HepG2 (cell line): ENCODE data around the gene SYNM. TPM values are rescaled to one million over a fixed set of nuclear protein-coding genes. Genes with fewer than 3 reads are reported as not detected.

ENCODE experiments used
- BRD4 ChIP-seq: sonication (generic); formaldehyde crosslinking; IDR thresholded peaks from 2 replicates; pipeline ENCODE4 v1.4.0; 2020; ENCODE audit warnings: missing genetic modification reagents
- CCDC6 ChIP-seq: sonication (generic); formaldehyde crosslinking; IDR thresholded peaks from 2 replicates; pipeline ENCODE4 v1.8.1; 2022; ENCODE audit warnings: mild to moderate bottlenecking, missing genetic modification reagents, moderate library complexity
- HDAC1 ChIP-seq: sonication (generic); formaldehyde crosslinking; IDR thresholded peaks from 2 replicates; pipeline ENCODE4 v1.5.1; 2020; ENCODE audit warnings: mild to moderate bottlenecking, missing genetic modification reagents
- KLF16 ChIP-seq, 2 experiments: sonication (generic) in 1 of 2; formaldehyde crosslinking in 1 of 2; IDR thresholded peaks; 2 replicates each; pipeline versions ENCODE4 v1.6.1 to v1.8.0; 2016 to 2023; ENCODE audit warnings: missing genetic modification reagents in 2 of 2, missing compliant biosample characterization in 1 of 2
- MTF1 ChIP-seq: sonication (generic); formaldehyde crosslinking; IDR thresholded peaks from 2 replicates; pipeline ENCODE4 v1.5.0; 2020; ENCODE audit warnings: missing genetic modification reagents
- NFE2 ChIP-seq: sonication (generic); formaldehyde crosslinking; IDR thresholded peaks from 2 replicates; pipeline ENCODE4 v1.4.0; 2020; ENCODE audit warnings: missing genetic modification reagents
- NR2C2 ChIP-seq: sonication (generic); formaldehyde crosslinking; IDR thresholded peaks from 2 replicates; pipeline ENCODE4 v1.4.0; 2020; ENCODE audit warnings: missing genetic modification reagents, mild to moderate bottlenecking, moderate library complexity, borderline replicate concordance
- NR2F6 ChIP-seq, 2 experiments: IDR thresholded peaks; 2 replicates each; pipeline ENCODE4 v1.6.1; 2016; ENCODE audit warnings: antibody characterized with exemption in 1 of 2, mild to moderate bottlenecking in 1 of 2
- PHF5A ChIP-seq: IDR thresholded peaks from one replicate; pipeline ENCODE4 v1.6.1; 2018; ENCODE audit warnings: low read depth, missing genetic modification reagents; ENCODE audit not compliant: unreplicated experiment
- RBM39 ChIP-seq: fragments of 200-400 bp; formaldehyde crosslinking; IDR thresholded peaks from one replicate; pipeline ENCODE4 v1.6.1; 2018; ENCODE audit warnings: antibody characterized with exemption, mild to moderate bottlenecking, low read depth, low read length; ENCODE audit not compliant: poor library complexity, severe bottlenecking
- REPIN1 ChIP-seq: sonication (generic); formaldehyde crosslinking; IDR thresholded peaks from 2 replicates; pipeline ENCODE4 v1.8.0; 2022; ENCODE audit warnings: missing genetic modification reagents, low read depth, mild to moderate bottlenecking, borderline replicate concordance
- SIN3B ChIP-seq: fragments of 150-350 bp; IDR thresholded peaks from 2 replicates; pipeline ENCODE4 v1.6.1; 2014; ENCODE audit warnings: low read length
- TBL1XR1 ChIP-seq: fragments of 150-350 bp; IDR thresholded peaks from 2 replicates; pipeline ENCODE4 v1.6.1; 2014; ENCODE audit warnings: borderline replicate concordance, low read length; ENCODE audit not compliant: partially characterized antibody
- TGIF2 ChIP-seq: IDR thresholded peaks from 2 replicates; pipeline ENCODE4 v1.6.1; 2016; ENCODE audit warnings: control low read depth, missing compliant biosample characterization
- ZFP36L1 ChIP-seq: sonication (generic); formaldehyde crosslinking; IDR thresholded peaks from 2 replicates; pipeline ENCODE4 v1.8.0; 2022; ENCODE audit warnings: mild to moderate bottlenecking, missing genetic modification reagents, moderate library complexity
- ZFP90 ChIP-seq: sonication (generic); formaldehyde crosslinking; IDR thresholded peaks from 2 replicates; pipeline ENCODE4 v1.8.0; 2022; ENCODE audit warnings: missing genetic modification reagents, mild to moderate bottlenecking, inconsistent platforms, borderline replicate concordance
- ZMYM3 ChIP-seq: sonication (generic); formaldehyde crosslinking; IDR thresholded peaks from 2 replicates; pipeline ENCODE4 v1.5.1; 2020; ENCODE audit warnings: mild to moderate bottlenecking, missing genetic modification reagents
- ZNF17 ChIP-seq: sonication (generic); formaldehyde crosslinking; IDR thresholded peaks from 2 replicates; pipeline ENCODE4 v1.5.0; 2020; ENCODE audit warnings: mild to moderate bottlenecking, missing genetic modification reagents
- ZNF24 ChIP-seq: fragments of 450-650 bp; IDR thresholded peaks from 2 replicates; pipeline ENCODE4 v1.6.1; 2017; ENCODE audit warnings: antibody characterized with exemption, mild to moderate bottlenecking
- ZNF292 ChIP-seq: sonication (generic); formaldehyde crosslinking; IDR thresholded peaks from 2 replicates; pipeline ENCODE4 v1.8.1; 2022; ENCODE audit warnings: mild to moderate bottlenecking, low read depth, missing genetic modification reagents, borderline replicate concordance
- ZNF296 ChIP-seq: sonication (generic); formaldehyde crosslinking; conservative IDR thresholded peaks from 2 replicates; pipeline ENCODE4 v1.5.0; 2020; ENCODE audit warnings: mild to moderate bottlenecking, missing genetic modification reagents
- ZNF337 ChIP-seq: sonication (generic); formaldehyde crosslinking; IDR thresholded peaks from 2 replicates; pipeline ENCODE4 v1.5.1; 2020; ENCODE audit warnings: missing genetic modification reagents, low read depth, mild to moderate bottlenecking, borderline replicate concordance
- ZNF670 ChIP-seq: sonication (generic); formaldehyde crosslinking; IDR thresholded peaks from 2 replicates; pipeline ENCODE4 v1.8.0; 2022; ENCODE audit warnings: mild to moderate bottlenecking, missing genetic modification reagents, borderline replicate concordance
- ZSCAN21 ChIP-seq: sonication (generic); formaldehyde crosslinking; IDR thresholded peaks from 2 replicates; pipeline ENCODE4 v1.8.0; 2022; ENCODE audit warnings: mild to moderate bottlenecking, missing genetic modification reagents, moderate library complexity, borderline replicate concordance
- polyA plus RNA-seq, 8 experiments: library from polyadenylated mRNA; depleted of rRNA in 3 of 8; stranded (reverse) in 7 of 8; unstranded in 1 of 8; fragments of >200 nt; fragmentation: Illumina TruSeq in 4 of 8; extraction: Trizol in 4 of 8; gene quantifications; 2 replicates each; pipeline versions ENCODE4 v1.2.1 to v1.2.3, GENCODE V29; 2011 to 2016; ENCODE audit warnings: low read depth in 4 of 8, missing spikeins in 1 of 8, mixed read lengths in 1 of 8; ENCODE audit not compliant: insufficient read depth in 1 of 8
- total RNA-seq, 5 experiments: library from RNA; depleted of rRNA; stranded (reverse); fragments of >200 nt; fragmentation: Illumina TruSeq; extraction: Trizol; gene quantifications; 2 replicates each; pipeline ENCODE4 v1.2.3, GENCODE V29; 2016; ENCODE audit warnings: low read depth in 1 of 5
- TF ChIP-seq, protein P1 (sequence below): sonication (generic); formaldehyde crosslinking; IDR thresholded peaks from 2 replicates; pipeline ENCODE4 v1.5.1; 2020; ENCODE audit warnings: missing genetic modification reagents, mild to moderate bottlenecking, borderline replicate concordance
- TF ChIP-seq, protein P2 (sequence below): sonication (generic); formaldehyde crosslinking; IDR thresholded peaks from 2 replicates; pipeline ENCODE4 v1.5.0; 2020; ENCODE audit warnings: missing genetic modification reagents
- TF ChIP-seq, protein P3 (sequence below): sonication (generic); formaldehyde crosslinking; IDR thresholded peaks from 2 replicates; pipeline ENCODE4 v1.8.0; 2022; ENCODE audit warnings: missing genetic modification reagents, mild to moderate bottlenecking, inconsistent platforms, borderline replicate concordance
- TF ChIP-seq, protein P4 (sequence below): IDR thresholded peaks from 2 replicates; pipeline ENCODE4 v1.6.1; 2016; ENCODE audit warnings: missing compliant biosample characterization, missing genetic modification reagents, borderline replicate concordance

SYNM gene
- total and polyA plus RNA-seq, 2 of the 13 experiments (the other 11 are each of a cell fraction or from before 2014, with no cell fraction given), result 1.1 to 3.7 TPM

DNA sequence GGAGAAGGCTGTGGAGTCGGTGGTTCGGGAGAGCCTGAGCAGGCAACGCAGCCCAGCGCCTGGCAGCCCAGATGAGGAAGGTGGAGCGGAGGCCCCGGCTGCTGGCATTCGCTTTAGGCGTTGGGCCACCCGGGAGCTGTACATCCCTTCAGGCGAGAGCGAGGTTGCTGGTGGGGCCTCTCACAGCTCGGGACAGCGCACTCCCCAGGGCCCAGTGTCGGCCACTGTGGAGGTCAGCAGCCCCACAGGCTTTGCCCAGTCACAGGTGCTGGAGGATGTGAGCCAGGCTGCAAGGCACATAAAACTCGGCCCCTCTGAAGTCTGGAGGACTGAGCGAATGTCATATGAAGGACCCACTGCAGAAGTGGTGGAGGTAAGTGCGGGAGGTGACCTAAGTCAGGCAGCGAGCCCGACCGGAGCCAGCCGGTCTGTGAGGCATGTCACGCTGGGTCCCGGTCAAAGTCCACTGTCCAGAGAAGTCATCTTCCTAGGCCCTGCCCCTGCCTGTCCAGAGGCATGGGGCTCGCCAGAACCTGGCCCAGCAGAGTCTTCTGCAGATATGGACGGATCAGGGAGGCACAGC, 26.7 kb downstream of the SYNM start (continued):
- TF ChIP-seq ZNF670 (CRISPR knock-in tag), result peak; percentile 96
- no peak for TF ChIP-seq MTF1 (CRISPR knock-in tag)
- peak; percentile 36; the same call in 1 of the 2 replicates for TF ChIP-seq ZMYM3 (CRISPR knock-in tag)
- no peak for TF ChIP-seq CCDC6
- TF ChIP-seq, protein P1, sequence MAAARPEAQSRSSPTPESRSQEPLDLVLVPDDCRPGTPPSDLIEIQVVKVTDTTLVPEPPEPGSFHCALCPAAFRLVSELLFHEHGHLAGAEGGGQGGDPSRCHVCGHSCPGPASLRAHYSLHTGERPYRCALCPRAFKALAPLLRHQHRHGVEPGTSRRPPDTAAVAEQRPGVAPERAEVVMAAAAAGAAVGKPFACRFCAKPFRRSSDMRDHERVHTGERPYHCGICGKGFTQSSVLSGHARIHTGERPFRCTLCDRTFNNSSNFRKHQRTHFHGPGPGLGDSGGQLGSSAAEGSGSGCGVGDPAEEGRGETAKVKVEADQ (CRISPR knock-in tag), result no peak
- peak in 1 of 2 experiments; percentile 31; a peak in 1 of 4 replicates for TF ChIP-seq KLF16 (CRISPR knock-in tag; IDR thresholded peaks at IDR 0.05)
- no peak for TF ChIP-seq ZNF337
- TF ChIP-seq, protein P2, sequence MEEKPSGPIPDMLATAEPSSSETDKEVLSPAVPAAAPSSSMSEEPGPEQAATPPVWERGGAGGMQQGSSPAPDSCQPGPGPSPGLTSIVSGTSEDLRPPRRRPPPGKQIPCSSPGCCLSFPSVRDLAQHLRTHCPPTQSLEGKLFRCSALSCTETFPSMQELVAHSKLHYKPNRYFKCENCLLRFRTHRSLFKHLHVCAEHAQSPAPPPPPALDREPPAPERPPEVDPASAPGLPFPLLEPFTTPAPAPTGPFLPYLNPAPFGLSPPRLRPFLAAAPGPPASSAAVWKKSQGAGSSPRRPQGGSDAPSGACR (CRISPR knock-in tag), result no peak
- TF ChIP-seq, protein P3, sequence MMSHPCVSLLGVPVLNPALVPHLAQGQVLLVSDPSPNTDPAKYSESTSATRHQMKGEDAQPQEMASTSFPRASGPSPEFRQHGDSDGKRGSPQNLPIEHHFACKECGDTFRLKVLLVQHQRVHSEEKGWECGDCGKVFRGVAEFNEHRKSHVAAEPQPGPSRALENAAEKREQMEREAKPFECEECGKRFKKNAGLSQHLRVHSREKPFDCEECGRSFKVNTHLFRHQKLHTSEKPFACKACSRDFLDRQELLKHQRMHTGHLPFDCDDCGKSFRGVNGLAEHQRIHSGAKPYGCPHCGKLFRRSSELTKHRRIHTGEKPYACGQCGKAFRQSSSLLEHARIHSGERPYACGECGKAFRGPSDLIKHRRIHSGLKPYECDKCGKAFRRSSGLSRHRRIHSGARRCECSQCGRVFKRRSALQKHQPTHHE, result no peak
- no peak for TF ChIP-seq RBM39
- no peak for TF ChIP-seq ZNF17 (CRISPR knock-in tag)
- no peak for TF ChIP-seq TBL1XR1
- no peak for TF ChIP-seq ZNF24
- no peak for TF ChIP-seq NR2F6 (IDR thresholded peaks at IDR 0.05)
- TF ChIP-seq NR2F6 (CRISPR knock-in tag; IDR thresholded peaks at IDR 0.05), result peak; percentile 61; the same call in 1 of the 2 replicates
- no peak for TF ChIP-seq REPIN1 (CRISPR knock-in tag)
- TF ChIP-seq ZSCAN21 (CRISPR knock-in tag), result no peak
- no peak for TF ChIP-seq PHF5A (CRISPR knock-in tag)
- TF ChIP-seq BRD4 (CRISPR knock-in tag), result no peak
- peak; percentile 51; the same call in 1 of the 2 replicates for TF ChIP-seq HDAC1 (CRISPR knock-in tag)
- TF ChIP-seq ZFP90 (CRISPR knock-in tag), result no peak
- no peak for TF ChIP-seq SIN3B
- TF ChIP-seq TGIF2, result no peak
- TF ChIP-seq ZNF292 (CRISPR knock-in tag), result peak; percentile 49; the same call in 1 of the 2 replicates
- no peak for TF ChIP-seq ZNF296 (CRISPR knock-in tag)
- TF ChIP-seq NR2C2, result no peak
- TF ChIP-seq ZFP36L1 (CRISPR knock-in tag), result 0 out of 2 replicates have a peak, but pooled peaks have one; percentile 34
- TF ChIP-seq NFE2 (CRISPR knock-in tag), result no peak
- TF ChIP-seq, protein P4, sequence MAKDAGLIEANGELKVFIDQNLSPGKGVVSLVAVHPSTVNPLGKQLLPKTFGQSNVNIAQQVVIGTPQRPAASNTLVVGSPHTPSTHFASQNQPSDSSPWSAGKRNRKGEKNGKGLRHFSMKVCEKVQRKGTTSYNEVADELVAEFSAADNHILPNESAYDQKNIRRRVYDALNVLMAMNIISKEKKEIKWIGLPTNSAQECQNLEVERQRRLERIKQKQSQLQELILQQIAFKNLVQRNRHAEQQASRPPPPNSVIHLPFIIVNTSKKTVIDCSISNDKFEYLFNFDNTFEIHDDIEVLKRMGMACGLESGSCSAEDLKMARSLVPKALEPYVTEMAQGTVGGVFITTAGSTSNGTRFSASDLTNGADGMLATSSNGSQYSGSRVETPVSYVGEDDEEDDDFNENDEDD (CRISPR knock-in tag), result no peak
